HG03039 (cell line): ENCODE measurements around the gene NRIP1.

Source experiments
- ATAC-seq: cut with Tn5 transposase; IDR thresholded peaks from one replicate; pipeline ENCODE4 v1.9.1; 2021; ENCODE audit warnings: mild to moderate bottlenecking, moderate library complexity; ENCODE audit not compliant: unreplicated experiment

Gene NRIP1

GRCh38 chr21:15010645-15011044 lies 54.2 kb downstream of the NRIP1 start:
- no peak for ATAC-seq

- ATAC-seq: no peak
Measured at GRCh38 chr21:15009837-15010363, 54.9 kb downstream of the NRIP1 start.

- ATAC-seq: no peak
Measured at GRCh38 chr21:15007716-15008296, 57.0 kb downstream of the NRIP1 start.

GRCh38 chr21:15006594-15007230 lies 58.1 kb downstream of the NRIP1 start:
- ATAC-seq: no peak

GRCh38 chr21:15005391-15005790 lies 59.4 kb downstream of the NRIP1 start:
- no peak for ATAC-seq

GRCh38 chr21:15004721-15005370 lies 60.0 kb downstream of the NRIP1 start:
- no peak for ATAC-seq

GRCh38 chr21:15003463-15004135 lies 61.2 kb downstream of the NRIP1 start:
- no peak for ATAC-seq

GRCh38 chr21:15001857-15002606 lies 62.8 kb downstream of the NRIP1 start:
- peak; percentile 92 for ATAC-seq

- ATAC-seq: no peak
Measured at GRCh38 chr21:15001113-15001512, 63.7 kb downstream of the NRIP1 start.

GRCh38 chr21:15000081-15000480 lies 64.7 kb downstream of the NRIP1 start:
- no peak for ATAC-seq

GRCh38 chr21:14998784-14999183 lies 66.0 kb downstream of the NRIP1 start:
- ATAC-seq: no peak

- ATAC-seq: no peak
Measured at GRCh38 chr21:14998336-14998735, 66.5 kb downstream of the NRIP1 start.

GRCh38 chr21:14995695-14996490 lies 68.9 kb downstream of the NRIP1 start:
- ATAC-seq: no peak

- ATAC-seq: no peak
Measured at GRCh38 chr21:14995226-14995625, 69.6 kb downstream of the NRIP1 start.

- ATAC-seq: no peak
Measured at GRCh38 chr21:14993115-14993514, 71.7 kb downstream of the NRIP1 start.

GRCh38 chr21:14991957-14992356 lies 72.8 kb downstream of the NRIP1 start:
- ATAC-seq: no peak

- ATAC-seq: no peak
Measured at GRCh38 chr21:14989359-14989758, 75.4 kb downstream of the NRIP1 start.

GRCh38 chr21:14988760-14989159 lies 76.0 kb downstream of the NRIP1 start:
- no peak for ATAC-seq

GRCh38 chr21:14987370-14988170 lies 77.2 kb downstream of the NRIP1 start:
- ATAC-seq: no peak
